ENCODE results near the gene GOLT1A. TPM values are rescaled to one million over a fixed set of nuclear protein-coding genes. Genes with fewer than 3 reads are reported as not detected.

The GOLT1A gene
- total RNA-seq, 1 donor from 2014 or later, result not detected

GRCh38 chr1:204190212-204191211 lies 23.3 kb downstream of the GOLT1A start:
- DNase-seq, result no peak

- DNase-seq, result peak; percentile 23
These were observed 24.7 kb downstream of the GOLT1A start for GRCh38 chr1:204188959-204189639.

- no peak for DNase-seq
These were observed 27.2 kb downstream of the GOLT1A start for GRCh38 chr1:204186597-204186996.

- DNase-seq, result no peak
These were observed 32.7 kb downstream of the GOLT1A start for GRCh38 chr1:204181116-204181515.

GRCh38 chr1:204180133-204180532 lies 33.7 kb downstream of the GOLT1A start:
- DNase-seq, result no peak

GRCh38 chr1:204178487-204179281 lies 35.1 kb downstream of the GOLT1A start:
- DNase-seq, result no peak

GRCh38 chr1:204177133-204177532 lies 36.7 kb downstream of the GOLT1A start:
- DNase-seq, result no peak

GRCh38 chr1:204176049-204176448 lies 37.7 kb downstream of the GOLT1A start:
- no peak for DNase-seq

GRCh38 chr1:204174958-204175357 lies 38.8 kb downstream of the GOLT1A start:
- DNase-seq, result no peak

- DNase-seq, result no peak
These were observed 41.3 kb downstream of the GOLT1A start for GRCh38 chr1:204172404-204173029.

GRCh38 chr1:204171751-204172178 lies 42.0 kb downstream of the GOLT1A start:
- DNase-seq, result no peak

- DNase-seq, result no peak
These were observed 43.2 kb downstream of the GOLT1A start for GRCh38 chr1:204170494-204171155.

- DNase-seq, result no peak
These were observed 43.9 kb downstream of the GOLT1A start for GRCh38 chr1:204169858-204170257.

- no peak for DNase-seq
These were observed 46.1 kb downstream of the GOLT1A start for GRCh38 chr1:204167730-204168129.

GRCh38 chr1:204166219-204166618 lies 47.6 kb downstream of the GOLT1A start, which contains the start of gene REN:
TSS of gene REN (minus strand) at chr1:204166337. CDS start at chr1:204166293, 44 bp downstream.
- no peak for DNase-seq

GRCh38 chr1:204162494-204163074 lies 51.2 kb downstream of the GOLT1A start:
- peak; percentile 57 for DNase-seq

- no peak for DNase-seq
These were observed 51.9 kb downstream of the GOLT1A start for GRCh38 chr1:204161609-204162493.

GRCh38 chr1:204157962-204158361 lies 55.8 kb downstream of the GOLT1A start:
- no peak for DNase-seq

GRCh38 chr1:204155881-204156280 lies 57.9 kb downstream of the GOLT1A start:
- DNase-seq, result no peak
